ENCODE data around the gene CACNG3.

DNA sequence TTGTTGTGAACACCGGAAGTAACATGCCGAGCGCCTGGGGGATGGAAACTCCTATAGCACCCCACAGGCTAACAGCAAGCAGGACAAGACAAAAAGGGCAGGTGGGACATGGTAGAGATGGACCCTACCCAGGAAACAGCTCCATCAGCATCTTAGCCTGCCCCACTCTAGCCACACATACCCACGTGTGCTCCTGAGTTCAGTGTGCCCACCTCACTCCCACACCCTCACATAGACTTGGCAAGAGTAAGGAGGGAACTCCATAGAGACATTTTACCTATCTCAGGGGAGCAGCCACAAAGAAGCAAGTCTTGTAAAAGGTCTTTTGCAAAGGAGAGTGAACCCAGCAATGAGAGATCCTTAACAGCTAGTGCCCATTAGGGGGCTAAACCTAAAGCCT lies 37.8 kb upstream of the CACNG3 start:
- TF ChIP-seq POLR2A (IDR thresholded peaks at IDR 0.05) (no peak), CTCF (IDR thresholded peaks at IDR 0.05) (no peak), POLR2AphosphoS5 (IDR thresholded peaks at IDR 0.05; ENCODE audit: insufficient read depth in 1 of 2, low read depth in 1 of 2) (no peak)
